GM18511 (cell line): ENCODE data around the gene ZBP1.

Experiments used
- ATAC-seq: cut with Tn5 transposase; IDR thresholded peaks from one replicate; pipeline ENCODE4 v1.9.1; 2021; ENCODE audit warnings: mild to moderate bottlenecking, moderate library complexity; ENCODE audit not compliant: unreplicated experiment

The ZBP1 gene

DNA sequence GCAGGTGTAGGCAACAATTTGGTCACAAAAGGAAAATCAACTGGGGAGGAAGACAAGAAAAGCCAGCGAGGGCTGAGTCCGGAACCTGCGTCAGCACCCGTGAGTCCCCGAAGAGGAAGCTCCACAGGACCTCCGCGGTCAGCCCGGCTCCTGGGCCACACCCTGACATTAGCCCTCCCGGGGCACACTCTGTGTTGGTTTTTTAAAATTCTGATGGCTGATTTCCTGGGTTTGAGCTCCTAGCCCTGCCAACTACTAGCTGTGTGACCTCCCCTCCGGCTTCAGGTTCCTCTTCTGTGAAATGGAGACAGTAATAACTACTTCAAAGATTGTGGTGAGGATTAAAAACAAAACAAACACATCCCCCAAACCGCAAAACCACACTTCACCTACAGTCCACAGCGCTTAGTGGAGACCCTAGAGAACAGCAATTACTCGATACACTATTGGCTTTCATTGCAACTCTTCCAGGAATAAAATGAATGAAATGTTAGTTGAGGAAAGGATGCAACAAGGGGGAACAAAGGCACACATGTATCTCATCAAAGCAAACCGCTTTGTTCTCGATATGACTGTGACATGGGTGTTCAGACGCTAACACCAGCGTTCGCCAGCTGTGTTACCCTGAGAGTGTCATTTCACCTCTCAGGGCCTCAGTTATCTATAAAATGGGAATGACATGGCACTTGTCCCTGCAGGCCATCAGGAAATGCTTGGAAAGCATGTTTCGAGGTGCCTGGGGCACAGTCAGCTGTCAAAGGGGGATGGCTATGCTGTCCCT lies 985 bp downstream of the ZBP1 start:
- peak; percentile 71 for ATAC-seq

DNA sequence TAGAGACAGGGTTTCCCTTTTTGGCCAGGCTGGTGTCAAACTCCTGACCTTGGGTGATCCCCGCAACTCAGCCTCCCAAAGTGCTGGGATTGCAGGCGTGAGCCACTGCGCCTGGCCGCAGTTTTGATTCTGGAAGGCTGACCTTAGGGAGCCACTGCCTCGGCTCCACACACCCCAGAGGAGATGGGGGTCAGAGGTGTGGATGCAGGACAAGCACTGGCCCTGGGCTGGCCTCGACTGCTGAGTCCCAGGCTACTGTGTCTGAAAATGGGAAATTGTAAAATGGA lies 1.5 kb downstream of the ZBP1 start:
- ATAC-seq: no peak

DNA sequence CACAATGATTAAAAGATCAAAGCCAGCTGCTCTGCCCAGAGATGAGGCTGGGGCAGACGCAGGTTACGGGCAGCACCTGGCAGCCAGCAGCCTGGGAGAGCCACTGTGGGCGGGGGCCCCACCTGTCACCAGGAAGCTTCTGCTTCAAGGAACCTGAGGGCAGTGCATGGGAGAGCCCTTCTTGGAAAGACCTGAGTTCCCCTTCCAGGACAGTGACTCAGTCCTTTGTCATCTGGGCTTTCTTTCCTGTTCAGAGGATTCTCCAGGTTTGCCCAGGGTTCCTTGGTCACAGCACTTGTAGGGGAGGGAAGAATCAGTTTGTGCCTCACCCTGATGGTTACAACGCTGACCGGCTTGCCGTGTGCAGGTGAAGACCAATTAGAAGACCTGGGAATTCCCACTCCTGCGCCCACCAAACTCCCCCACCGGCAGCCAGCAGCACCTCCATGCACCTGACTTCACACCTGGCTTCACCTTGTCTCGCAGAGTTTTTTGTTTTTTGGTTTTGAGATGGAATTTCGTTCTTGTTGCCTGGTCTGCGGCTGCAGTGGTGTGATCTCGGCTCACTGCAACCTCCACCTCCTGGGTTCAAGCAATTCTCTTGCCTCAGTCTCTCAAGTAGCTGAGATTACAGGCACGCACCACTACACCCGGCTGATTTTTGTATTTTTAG lies 2.0 kb downstream of the ZBP1 start:
- ATAC-seq: no peak

DNA sequence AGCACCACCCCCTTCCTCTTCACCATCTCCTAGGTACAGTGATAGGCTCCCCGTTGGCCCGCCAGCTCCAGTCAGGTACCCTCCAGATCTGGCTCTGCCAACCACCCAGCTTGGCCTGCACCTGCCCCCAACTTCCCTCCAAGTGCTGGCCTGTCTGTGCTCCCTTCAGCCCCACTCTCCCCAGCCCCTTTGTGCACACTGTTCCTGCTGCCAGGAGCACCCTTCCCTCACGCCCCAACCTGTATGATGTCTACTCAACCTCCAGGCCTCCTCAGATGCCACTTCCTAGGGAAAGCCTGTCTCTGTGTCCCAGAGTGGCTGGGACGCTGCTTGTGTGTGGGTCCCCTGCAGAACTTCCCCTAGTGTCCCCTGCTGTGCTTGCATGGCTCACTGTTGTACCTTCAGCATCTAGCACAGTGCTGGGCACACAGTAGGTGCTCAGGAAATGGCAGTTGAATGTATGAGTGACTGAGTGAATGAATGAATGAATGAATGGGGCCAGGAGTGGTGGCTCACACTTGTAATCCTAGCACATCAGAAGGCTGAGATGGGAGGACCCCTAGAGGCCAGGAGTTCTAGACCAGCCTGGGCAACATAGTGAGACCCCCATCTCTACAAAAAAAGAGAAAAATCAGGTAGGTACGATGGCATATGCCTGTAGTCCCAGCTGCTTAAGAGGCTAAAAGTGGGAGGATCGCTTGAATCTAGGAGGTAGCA lies 3.0 kb downstream of the ZBP1 start:
- no peak for ATAC-seq

DNA sequence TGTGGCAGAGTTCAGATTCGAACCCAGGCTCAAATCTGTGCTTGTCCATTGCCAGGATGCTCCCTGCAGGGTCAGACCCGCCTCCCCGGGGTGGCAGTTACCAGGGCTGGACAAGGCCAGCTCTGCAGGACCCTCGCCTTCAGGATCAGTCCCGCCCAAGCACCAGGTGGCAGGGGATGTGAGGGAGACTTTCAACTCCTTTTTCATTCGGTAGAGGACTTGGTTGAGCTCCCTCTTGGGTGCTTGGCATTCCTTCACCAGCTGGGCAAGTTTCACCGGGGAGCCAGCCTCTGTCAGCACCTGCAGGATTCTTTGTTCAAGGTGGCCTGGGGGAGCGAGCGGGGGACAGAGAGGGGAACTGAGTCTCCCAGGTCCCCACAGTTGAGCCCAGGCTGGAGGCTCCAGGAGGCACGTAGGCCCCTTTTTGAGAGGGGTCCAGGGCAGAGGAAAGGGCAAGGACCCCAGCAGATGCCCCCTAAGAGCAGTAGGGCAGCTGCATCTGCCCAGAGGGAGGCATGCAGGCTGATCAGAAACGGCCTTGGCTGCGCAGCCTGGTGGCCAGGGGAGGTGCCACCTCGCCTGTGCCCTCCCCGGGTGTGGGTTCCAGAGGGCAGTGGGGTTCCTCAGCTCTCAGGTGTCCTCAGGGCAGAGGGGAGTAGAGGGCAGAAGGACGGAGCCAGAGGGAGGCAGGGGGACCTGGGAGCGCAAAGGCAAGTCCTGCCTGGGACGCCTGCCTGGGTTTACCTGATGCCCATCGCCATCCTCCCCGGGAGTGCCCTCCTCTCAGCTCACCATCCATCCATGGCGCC lies 3.9 kb downstream of the ZBP1 start:
- no peak for ATAC-seq

DNA sequence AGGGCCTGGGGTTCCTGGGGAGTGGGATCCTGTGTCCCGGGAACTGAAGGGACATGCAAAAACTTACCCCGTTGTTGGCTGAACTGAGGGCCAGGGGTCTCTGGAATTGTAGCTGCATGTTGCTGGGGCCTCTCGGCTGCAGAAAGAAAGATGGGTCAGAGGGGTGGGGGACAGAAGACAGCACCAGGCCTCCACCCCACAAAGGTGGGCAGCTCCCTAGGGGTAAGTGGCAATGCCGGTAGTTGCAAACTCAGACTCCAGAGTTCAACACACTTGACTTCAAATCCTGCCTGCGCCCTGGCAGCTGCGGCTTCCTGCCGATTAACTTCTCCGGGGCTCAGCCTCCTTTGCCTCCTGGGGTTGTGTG lies 4.8 kb downstream of the ZBP1 start:
- no peak for ATAC-seq

DNA sequence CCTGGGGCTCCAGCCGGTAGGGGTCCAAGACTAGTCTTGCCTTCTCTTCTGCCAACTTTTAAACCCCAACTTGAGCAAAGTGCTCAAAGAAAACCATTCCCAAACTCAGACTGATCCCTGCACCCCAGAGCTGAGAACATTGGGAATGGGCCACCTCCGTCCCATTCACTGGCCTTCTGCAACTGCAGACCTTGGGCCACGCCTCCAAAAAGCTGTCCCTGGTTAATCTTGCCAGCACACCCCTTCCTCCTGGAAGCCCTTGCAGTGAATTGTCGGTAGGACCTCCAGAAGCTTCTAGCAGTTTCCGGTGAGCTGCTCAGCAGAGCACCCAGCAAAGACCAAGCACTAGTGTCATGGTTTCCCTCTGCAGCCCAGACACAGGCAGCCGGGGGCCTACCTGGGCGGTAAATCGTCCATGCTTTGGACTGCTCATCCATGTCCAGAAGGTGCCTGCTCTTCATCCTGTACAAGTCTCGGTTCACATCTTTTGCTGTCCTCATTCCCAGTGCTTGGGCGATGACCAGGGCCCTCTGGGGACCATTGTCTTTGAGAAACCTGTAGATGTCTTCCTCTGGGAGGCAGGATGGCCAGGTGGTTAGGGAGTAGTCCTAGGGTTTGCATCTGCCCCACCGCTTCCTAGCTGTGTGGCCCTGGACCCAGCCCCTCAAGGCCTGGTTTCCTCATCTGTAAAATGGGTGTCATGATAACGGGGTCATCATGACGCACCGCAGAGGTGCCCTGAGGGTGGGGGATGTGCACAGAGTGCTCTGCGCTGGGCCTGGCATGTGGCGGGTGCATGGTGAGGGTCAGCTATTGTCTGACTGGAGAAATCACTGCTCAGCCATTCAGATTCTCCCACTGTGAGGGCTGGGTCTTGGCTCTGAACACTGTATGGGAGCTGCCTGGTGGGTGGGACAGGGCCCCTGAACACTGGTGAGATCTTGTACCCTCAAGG lies 5.5 kb downstream of the ZBP1 start:
- no peak for ATAC-seq

DNA sequence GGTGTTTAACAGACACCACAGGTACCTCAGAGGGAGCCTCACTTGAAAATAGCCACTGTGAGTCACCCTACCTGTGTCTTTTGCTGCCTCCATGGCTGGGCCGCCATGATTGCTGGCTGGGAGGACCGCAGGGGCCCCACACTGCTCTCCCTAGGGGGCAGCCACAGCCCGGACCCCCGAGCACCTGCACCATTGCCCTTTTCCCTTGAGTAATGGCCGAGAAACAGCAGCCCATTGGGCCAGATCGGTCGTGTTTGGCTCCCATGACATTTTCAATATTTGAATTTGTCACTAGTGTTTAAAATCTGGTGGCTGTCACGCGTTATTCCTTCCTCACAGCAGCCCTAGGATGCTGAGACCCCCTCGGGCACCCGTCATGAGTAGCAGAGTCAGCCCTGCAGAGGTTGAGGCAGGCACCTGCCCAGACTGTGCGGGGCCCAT lies 6.7 kb downstream of the ZBP1 start:
- ATAC-seq: no peak

DNA sequence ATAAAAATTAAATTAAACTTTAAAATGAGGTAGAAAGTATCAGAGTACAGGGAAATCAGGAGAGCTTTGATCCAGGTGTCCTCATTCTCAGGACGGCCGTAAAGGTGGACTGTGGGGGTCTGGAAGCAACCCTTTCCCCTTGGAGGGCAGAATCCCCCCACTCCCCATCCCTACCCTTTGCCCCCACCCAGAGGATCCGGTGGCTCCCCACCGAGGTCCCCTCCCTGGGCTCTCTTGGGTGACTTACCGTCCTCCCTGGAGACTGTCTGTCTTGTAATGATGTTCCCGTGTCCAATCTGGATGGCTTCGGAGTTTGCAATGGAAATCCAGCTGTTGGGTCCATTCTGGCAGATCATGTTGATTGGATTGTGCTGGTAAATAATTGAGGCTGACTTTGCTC lies 7.3 kb downstream of the ZBP1 start:
- ATAC-seq: no peak

DNA sequence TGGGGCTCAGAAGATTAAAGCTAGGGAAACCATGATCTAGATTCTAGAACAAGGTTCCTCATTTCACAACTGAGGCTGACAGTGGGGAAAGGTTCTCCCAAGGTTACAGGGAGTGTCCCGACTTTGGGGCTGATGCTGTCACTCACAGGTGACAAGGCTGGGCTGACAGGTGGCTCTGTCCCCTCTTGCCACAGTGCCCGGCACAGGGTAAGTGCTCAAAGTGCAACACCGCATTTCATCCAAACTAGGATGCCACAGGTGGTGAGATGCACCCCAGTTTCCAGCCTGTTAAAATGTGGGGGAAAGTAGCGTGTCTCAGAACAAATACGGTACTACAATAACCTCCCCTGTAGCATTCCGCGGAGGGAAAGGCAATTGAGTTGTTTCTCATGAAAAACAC lies 7.8 kb downstream of the ZBP1 start:
- ATAC-seq: no peak

DNA sequence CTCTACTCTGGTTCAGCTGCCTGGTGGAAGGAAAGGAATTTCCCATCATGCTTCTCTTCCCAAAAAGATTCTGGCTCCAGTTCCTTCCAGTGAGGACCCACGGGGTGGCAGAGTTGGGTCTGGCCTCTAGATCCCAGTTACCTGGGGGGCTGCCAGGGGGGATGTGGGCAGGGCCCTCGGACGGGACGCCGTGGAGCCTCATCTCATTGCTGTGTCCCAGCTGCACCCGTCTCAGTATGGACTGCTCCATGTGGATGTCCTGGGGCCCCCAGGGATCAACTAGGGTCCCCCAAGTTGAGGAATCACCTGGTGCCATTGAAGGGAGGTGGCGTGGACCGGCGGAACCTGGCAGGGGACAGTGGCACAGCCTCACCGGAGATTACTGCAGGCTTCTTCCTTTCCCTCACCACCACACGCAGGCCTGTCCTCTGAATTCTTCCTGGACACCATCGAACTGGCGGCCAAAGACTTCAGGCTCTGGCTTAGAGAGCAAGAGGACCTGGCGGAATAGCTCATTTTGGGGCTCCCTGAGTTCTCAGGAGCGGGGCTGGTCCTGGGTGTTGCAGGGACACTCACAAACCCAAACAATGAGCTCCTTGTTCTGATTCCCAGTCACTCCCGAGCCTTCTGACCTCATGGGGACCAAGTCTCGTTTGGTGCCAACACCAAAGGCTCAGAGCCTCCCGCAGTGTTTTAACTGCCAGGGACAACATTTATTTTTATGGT lies 8.5 kb downstream of the ZBP1 start:
- no peak for ATAC-seq

DNA sequence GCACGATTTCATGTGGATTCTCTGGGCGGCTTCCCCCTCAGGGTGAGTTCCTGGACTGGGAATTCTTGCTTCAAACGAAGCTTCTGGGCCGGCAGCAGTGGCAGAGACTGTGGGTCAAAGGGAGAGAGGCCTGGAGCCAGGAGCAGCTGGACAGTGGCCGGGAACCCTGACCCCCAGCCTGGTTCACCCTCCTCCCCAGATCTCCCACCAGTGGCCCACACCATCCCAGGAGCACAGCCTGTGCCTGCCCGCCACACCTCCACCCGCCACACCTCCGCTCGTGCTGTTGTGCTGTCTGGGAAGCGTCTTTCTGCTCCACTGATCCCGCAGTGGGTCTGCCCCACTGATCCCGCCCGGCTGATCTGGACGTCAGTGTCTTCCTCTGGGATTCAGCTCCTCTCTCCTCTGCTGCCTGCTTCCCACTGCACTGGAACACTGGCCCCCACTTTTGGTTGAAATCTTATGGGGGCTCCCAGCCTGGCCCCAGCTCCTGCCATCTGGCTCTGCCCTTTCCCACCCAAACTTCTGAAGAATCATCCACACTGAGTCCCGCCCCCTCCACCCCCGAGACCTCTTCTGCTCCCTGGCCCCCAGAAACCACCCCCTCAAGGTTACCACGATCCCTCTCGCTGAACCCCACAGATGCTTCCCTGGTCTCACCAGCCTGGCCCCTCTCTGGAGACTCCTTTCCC lies 9.8 kb downstream of the ZBP1 start:
- ATAC-seq: no peak

DNA sequence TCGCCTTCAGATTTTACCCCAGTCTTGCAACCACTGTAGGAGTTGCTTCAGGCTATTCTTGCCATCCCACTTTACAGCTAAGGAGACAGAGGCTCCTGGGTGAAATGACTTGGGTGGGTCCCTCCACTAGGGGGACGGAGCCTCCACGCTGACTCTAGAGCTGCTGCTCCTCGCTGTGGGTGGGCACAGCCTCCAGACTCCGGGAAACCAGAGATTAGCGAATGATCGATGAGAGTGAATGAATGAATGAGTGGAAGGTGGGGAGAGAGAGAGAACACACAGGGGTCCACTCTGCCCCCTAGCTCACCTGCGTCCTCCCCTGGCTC lies 10.4 kb downstream of the ZBP1 start:
- ATAC-seq: no peak

DNA sequence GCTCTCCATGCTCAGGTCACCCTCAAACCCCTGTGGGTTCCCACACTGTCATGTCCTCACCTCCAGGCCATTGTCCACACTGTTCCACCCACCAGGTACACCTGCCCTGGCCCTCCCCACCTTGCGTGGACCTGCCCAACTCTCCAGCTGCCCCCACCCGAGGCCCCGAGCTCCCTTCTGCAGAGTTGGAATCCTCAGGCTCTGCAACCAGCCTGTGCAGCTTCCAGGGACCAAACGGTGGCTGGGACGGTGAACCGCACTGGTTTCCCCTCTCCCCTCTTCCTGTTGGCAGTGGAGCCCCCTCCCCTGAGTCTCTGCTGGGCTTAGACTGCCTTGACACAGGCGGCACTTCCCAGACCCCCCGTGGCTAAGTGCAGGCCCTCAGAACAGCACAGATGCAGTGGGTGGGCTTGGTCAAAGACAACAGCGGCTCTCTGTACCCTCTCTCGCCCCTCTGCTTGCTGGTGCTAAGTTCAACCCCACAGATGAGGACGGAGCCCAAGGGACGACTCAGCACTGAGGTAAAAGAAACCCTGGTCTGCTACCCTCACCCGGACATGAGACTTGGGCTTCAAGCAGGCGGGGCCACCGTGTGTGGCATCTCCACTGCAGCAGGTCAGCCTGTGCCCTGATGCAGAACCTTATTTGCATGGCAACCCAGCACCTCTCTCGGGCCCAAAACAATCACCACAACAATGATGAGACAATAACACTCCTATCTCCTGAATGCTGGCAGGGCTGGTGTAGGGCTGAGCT lies 11.0 kb downstream of the ZBP1 start:
- no peak for ATAC-seq

DNA sequence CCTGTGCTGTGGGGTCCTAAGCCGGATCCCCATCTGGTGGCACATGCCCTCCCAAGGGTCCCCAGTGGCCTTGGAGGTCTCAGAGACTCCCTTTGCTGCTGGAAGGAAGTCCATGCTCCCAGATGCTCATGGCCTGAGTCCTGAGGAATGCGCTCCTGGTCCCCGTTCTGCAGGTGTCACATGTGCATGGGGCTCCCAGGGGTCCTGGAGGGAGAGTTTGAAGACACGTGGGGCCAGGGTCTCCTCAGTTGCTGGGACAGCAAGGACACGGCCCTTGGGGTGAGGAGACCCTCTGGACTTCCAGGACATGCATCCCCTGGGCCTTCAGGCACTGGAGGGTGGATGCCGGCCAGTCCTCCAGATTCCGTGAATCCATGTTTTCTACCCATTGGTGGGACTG lies 11.7 kb downstream of the ZBP1 start:
- ATAC-seq: no peak

DNA sequence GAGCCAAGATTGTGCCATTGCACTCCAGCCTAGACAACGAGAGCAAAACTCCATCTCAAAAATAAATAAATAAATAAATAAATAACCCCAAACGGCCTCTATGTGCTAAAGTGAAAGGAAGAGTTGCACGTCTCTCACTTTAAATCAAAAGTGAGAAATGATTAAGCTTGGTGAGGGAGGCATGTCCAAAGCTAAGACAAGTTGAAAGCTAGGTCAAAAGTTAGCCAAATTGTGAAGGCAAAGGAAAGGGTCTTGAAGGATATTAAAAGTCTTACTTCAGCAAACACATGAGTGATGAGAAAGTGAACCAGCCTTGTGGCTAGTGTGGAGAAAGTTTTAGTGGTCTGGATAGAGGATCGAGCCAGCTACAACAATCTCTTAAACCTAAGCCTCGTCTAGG lies 14.3 kb downstream of the ZBP1 start:
- ATAC-seq: no peak

DNA sequence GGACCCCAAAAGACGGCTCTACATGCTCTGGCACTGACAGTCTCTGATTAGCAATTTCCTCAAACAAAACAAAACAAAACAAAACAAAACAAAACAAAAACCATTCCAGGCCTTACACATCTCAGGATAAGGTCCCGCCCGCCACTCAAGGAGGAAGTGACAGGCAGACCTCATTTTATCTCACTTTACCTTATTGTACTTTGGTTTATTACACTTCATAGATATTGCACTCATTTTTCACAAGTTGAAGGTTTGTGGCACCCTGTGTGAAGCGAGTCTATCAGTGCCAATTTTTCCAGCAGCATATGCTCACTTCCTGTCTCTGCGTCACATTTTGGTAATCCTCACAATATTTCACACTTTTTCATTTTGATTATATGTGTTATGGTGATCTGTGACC lies 15.2 kb downstream of the ZBP1 start:
- ATAC-seq: no peak

DNA sequence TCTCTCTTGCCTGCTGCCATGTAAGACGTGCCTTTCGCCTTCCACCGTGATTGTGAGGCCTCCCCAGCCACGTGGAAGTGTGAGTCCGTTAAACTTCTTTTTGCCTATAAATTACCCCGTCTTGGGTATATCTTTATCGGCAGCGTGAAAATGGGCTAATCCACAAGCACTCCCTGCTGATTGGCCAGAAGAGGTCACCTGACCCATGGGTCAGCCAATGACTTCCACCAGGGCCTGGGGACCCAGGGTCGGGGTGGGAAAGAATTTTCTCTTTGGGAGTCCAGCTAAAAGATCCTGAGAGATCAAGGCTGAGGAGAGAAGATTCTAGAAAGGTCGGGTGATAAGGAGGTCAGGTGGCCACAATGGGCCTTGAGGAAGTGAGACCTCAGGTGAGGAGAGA lies 17.1 kb downstream of the ZBP1 start:
- ATAC-seq: no peak

DNA sequence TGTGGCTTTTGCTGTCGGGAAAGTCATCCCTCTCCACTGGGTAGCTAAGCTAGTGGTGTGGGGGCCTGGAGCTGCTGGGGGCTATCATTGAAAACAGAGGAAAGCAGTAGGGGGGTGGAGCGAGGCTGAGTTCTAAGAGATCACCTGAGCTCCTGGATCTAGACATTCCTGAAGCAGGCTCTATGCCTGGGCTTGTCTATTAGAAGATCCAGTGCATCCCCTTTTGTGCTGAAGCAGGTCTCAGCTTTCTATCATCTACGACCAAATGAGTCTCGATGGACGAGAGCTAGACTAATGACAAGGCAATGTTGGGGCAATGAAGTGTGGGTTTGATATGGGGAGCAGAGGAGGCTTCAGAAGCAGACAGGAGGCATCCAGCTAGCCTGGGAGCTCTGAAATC lies 18.5 kb downstream of the ZBP1 start:
- ATAC-seq: no peak
